Right ventricle myocardium inferior (tissue), 1 donor: Measurements from ENCODE around the gene TMEM41B. TPM values are rescaled to one million over a fixed set of nuclear protein-coding genes. Genes with fewer than 3 reads are reported as not detected.

Experiments
- total RNA-seq: library from RNA; stranded (reverse); fragmentation: NEBNext Ultra II Directional; extraction: Animal tissue kit (Norgen Biotek cat#: 25700); gene quantifications from one replicate; pipeline ENCODE4 v1.2.1, GENCODE V29; 2021
- donor health status: DM: no; HTN: yes; CAD: no; lungs with severe emphysema.

The TMEM41B gene
- total RNA-seq, 1 donor from 2014 or later, result 17.4 TPM

Other genes starting within 250 kb of the TMEM41B start
- gene SCUBE2, start 223.0 kb downstream of the TMEM41B start, total RNA-seq, result 1.3 TPM
- 105 TPM for gene DENND5A, start 49.2 kb downstream of the TMEM41B start, total RNA-seq
- gene IPO7, start 70.1 kb upstream of the TMEM41B start, total RNA-seq, result 130 TPM
- gene ZNF143, start 146.4 kb upstream of the TMEM41B start, total RNA-seq, result 22.7 TPM